DMS 273 (cell line): ENCODE measurements around the gene SBNO1.

Experiments used
- DNase-seq: peaks from one replicate; lab custom pipeline; 2025; ENCODE audit not compliant: unreplicated experiment; lab: John Stamatoyannopoulos, UW

The SBNO1 gene

DNA sequence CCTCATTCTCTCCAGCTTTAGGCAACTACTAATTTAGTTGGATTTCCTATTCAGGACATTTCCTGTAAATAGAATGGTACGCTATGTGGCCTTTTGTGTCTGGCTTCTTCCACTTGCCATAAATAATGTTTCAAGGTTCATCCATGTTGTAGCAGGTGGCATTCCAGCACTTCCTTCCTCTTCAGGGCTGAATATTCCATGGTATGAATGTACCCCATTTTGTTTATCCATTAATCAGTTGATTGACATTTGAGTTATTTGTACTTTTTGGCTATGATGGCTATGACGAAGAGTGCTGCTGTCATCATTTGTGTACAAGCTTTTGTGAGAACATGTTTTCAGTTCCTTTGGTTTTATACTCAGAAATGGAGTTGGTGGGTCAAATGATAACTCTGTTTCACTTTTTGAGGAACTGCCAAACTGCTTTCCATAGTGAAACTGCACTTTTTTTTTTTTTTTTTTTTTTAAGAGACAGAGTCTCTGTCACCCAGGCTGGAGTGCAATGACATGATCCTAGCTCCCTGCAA lies 86.5 kb downstream of the SBNO1 start:
- DNase-seq: no peak

DNA sequence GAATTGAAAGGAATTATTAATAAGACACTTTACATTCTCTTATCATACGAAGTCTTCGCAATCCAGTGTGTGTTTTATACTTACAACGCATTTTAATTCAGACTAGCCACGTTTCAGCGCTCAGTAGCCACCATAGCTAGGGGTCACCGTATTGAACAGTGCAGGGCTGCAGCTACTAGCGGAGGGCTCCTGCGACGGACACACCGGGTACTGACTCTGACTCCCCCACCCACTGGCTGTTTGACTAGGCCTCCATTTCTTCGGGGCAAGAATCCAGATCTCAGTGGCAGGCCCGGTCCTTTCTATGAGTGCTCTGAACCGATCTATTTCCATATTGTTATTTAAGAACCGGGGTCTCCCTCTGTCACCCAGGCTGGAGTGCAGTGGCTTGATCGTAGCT lies 91.5 kb downstream of the SBNO1 start:
- DNase-seq: no peak

DNA sequence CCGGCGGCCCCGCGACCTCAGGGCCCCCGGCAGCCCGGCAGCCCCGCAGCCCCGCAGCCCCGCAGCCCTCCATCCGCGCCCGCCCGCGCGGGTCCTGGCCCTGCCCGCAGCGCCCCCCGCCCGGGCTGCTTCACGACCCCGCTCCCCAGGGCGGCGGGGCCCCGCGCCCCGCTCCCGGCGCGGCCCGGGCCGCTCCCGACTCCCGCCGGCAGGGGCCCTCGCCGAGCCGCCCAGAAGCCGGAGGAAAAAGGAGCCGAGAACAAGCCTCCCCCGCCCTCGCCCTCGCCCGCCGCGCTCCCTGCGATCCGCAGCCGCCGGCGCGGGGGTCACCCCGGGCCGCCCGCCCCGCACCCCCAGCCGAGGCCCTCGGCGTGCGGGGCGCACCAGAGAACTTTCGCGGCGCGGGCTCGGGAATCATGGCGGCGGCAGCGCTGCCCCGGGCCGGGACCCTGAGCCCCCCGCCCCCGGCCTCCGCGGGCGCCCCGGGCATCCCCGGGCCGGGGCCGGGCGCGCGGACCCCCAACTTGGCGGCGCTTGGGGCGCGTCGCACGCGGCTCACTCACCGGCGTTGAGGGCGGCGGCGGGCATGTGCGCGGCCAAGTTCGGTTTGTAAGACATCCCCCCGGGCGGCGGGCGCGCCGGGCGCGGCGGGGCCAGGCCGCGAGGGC lies 93.5 kb downstream of the SBNO1 start:
- peak; percentile 82 for DNase-seq

DNA sequence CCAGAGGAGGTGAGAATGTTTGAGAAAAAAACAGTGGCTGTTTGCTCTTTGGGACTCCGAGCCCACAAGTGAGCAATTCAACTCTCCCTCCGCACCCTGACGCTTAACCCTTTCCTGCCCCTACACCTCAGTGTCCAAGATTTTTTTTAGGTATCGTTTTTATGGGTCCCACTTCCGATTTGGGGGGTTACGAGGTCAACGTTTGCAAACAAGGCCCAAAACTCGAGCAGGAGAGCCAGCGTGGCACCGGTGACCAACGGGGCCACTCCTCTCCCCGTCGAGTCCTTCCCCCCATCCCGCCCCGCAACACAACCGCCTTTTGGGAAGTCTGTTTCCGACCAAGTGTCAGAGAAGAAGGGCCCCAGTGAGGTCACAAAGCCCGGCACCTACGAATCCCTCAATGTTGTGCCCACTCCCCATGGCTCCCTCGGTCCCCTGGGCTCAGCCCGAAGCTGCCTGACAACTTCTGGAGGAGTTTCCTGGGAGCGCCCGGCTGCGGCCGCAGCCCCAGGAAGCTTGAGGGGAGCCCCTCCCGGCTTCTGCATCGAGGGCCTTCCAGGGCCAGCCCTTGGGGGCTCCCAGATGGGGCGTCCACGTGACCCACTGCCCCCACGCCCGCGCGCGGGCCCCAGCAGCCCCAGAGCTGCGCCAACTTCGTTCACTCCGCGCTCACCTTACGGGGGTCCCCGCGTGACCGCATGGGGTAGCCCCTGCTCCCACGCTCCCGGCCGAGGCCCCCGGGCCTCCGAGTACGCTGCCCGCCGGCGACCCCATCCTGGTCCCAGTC lies 94.2 kb downstream of the SBNO1 start:
- DNase-seq: peak; percentile 65

DNA sequence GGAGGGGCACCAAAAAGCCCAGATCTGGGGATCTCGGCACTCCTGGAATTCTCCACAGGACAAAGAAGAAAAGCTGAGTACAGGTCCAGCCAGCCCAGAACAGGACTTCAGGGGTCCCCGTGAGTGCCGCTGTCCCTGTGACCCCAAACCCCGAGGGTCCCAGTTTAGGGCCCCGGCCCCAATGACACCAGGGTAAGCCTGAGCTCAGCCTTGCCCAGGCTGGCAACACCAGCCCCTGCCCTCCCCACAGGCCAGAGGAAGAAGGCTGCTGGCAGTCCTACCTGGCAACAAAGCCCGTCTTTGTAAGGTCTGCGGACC lies 94.8 kb downstream of the SBNO1 start:
- DNase-seq: no peak

DNA sequence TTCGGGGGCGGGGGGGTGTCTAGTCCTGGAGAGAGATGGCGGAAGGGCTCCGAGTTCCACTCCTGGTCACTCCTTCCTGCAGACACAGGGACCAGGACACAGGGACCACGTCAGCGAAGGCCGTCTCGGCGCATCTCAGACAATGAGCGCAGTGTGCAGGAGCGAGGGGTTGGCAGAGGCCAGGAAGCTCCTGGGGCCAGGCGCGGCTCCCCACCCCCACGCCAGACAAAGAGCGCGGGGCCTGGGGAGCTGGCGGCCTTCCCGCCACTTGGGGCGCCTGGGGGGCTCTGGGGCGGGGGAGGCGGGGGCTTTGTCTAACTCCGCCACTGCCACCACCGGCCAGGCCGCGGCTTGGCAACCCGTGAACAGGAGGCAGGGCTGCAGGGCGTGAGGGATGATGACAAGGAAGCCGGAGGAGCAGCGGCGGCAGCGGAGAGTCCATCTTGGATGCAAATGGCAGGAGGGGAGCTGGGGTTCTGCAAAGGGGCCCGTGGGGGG lies 95.2 kb downstream of the SBNO1 start:
- peak; percentile 67 for DNase-seq

DNA sequence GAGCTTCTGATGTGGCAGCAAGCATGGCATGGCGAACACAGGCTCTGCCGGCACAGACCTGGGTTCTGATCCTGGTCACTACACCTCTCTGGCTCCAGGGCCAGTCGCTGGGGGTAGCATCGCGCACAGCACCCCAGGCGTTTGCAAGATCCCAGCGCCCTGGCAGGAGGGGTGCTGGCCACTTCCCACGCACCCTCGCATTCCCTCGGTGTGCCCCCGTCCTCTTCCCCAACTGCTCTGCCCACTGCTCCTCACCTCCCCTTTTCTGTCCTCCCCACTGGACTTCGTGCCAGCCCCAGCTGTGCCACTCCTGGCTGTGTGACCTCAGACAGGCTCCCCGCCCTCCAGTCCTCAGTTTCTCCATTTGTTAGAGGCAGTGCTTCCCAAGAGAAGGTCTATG lies 95.8 kb downstream of the SBNO1 start:
- no peak for DNase-seq

DNA sequence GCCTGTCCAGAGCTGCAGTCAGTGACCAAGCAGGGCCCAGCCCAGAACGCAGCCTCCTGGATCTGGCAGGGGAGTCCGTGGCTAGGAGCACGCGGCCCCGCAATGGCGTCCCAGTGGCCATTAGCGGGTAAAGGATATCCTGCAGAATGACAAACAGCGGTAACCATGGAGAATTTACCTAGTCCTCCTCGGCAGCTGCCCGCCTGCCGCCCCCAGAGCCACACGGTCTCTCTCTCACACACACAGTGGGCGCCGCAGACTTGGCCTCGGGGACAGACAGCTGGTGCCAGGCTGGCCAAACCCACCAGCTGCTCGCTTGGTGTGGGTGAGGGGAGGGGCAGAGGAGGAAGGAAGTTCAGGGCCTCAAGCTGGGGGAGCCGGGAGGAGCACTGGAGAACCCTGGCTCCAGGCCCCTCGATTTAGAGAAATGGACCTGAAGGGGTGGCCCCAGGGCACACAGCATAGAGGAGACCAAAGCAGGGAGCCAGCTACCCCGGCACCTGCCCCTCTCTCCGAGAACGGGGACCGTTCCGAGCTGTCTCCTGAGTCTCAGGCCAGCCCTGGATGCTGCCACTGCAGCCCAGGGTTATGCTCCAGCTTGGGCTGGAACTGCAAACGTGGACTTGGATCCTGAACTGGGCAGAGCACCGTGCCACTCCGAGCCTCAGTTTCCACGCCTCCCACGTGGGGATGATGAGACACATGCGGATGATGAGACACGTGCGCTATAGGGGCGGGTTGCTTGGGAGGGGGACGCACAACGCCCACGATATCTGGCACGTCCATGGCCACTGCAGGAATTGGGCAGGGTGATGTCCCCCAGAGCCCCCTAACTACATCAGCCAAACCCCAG lies 96.4 kb downstream of the SBNO1 start:
- DNase-seq: peak; percentile 94

DNA sequence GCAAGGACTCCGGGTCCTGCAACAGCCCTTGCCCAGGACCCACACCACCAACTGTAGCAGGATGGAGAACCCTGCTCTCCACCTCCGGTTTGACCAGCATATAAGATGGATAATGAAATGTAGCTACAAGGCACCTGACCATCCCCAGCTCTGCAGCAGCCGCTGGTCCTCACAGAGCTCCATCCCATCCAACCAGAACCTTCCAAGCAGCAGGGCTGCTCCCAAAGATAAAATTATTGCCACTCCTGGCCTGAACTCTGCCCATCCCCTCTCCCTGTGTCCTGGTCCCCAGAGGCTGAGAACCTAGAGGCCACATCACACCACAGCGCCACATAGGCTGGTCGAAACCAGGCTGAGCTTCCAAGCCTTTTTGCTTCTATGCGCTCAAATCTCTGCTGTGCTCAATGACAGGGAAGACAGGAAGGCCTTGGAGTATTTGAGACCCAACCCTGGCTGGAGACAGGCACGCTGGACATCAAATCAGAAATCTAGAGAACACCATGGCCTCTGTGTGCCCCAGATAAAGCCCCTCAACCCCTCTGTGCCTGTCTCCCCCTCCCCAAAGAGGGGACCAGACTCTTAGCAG lies 97.2 kb downstream of the SBNO1 start:
- DNase-seq: no peak

DNA sequence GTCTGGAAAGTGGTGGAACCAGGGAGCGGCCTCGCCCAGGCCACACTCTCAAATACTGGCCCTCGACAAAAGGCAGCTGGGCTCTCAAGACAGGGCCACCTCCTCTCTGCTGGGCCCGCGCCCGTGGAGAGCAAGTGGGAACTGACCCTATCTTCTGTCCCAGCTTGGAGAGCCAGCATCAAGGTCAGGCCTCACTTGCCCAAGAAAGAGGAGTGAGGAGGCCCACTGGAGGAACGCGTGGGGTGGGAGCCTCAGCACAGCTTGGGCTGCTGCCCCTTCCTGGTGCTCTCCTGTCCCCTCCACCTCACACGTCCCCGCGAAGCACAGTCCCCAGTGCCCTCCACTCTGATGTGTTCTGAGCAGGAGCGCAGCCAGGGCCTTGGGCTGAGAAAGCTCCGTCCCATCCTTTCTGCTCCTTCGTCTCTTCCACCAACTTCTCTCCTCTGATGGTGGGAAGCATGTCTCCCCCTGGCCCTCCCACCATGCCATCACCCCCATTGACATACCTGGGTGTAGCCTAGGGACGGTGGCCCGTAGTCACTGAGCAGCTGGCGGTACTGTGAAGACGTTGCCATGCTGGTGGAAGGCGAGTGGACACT lies 97.9 kb downstream of the SBNO1 start:
- DNase-seq: no peak

DNA sequence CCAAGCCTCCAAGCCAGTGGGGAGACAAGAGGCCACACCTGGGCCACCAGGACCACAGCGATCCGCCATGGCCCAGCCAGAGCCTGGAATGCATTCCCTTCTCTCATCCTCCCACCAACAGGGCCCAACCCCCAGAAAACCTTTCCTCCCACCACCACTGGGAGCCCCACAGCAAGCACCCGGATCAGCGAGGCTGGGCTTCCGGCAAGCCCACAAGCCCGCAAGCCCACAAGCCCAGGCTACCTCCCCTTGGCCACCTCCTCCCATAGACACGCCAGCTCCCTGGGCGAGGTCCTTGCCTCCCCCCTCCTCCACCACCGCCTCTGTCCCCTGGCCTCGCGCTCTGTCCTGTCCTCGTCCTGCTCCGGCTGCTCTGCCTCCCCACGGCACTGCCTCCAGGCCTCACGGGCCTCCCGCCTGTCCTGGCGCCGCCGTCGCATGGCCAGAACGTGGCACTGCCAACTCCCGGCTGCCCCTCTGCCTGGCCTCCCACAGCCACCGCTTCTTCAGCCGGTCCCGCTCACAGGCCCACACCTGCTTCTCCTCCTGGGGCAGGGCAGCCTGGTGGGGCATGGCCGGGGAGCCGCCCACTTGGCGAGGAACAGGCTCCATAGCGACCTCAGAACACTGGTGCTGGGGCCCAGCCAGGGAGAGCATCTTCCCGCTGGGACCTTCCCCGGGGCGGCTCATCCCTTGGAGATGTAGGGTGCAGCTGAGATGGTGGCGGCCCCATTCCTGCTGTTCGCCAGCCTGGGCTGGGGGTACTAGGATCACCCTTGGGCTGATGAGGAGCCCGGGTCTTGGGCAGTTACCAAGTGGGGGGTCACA lies 98.6 kb downstream of the SBNO1 start:
- no peak for DNase-seq

DNA sequence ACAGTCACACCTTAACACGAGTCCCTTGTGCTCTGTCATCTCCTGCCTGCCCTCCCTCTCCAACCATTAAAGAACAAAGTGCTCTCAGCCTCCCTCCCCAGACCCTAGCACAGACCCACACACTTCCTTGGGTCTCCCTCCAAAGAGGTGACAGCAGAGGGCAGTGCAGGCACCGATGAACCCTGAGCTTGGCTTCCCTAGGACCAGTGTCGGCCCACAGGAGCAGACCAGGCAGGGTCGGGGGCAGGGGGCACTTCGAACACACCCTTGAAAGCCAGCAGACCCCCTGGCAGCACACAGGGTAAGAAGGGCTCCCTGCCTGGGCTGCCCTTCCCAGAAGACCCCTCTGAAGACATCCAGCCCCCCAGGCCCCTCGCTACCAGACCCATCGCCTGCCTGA lies 100.0 kb downstream of the SBNO1 start:
- DNase-seq: no peak

DNA sequence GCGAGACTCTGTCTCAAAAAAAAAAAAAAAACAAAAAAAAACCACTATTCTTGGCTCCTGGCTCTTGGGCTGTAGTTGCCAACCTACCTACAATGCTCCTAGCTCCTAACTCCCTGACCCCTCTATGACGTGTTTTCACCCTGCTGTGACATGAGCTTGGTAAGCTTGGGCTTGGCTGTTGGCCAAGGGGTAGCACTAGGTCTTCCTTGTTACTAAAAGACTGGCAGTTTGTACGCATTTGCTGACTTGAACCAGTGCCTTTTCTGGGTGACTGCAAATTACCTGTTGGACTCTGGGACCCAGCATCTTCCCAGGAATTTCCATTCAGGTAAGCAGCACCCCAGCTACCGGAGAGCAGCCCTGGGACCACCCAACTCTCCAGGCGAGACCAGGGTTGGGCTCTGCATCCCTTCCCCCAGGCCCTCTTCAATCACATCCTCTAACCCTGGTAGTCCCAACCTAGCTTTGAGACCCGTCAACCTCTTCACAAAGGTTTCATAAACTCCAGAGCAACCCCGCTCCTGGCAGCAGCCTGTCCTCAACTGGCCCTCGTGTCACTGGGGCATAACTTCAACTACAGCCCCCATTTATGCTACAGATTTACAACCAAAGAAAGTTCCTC lies 101.3 kb downstream of the SBNO1 start:
- DNase-seq: peak; percentile 19

DNA sequence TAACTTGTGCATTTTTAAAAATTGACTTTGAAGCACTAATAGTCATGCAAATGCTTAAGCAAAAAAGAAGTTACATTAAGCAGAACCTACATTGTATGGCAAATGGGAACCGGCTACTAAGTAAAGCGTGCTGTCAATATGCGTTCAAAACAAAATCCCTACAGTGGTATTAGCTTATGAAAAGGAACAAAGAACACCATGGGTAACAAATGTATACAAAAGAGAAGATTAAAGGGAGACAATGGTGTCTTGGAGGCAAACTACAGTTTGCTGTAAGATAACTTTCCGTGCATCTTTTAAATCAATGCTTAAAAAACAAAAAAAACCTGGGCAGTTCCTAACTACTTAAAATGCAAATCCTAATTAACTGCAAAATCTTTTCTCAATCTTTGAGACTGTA lies 103.5 kb downstream of the SBNO1 start:
- no peak for DNase-seq

DNA sequence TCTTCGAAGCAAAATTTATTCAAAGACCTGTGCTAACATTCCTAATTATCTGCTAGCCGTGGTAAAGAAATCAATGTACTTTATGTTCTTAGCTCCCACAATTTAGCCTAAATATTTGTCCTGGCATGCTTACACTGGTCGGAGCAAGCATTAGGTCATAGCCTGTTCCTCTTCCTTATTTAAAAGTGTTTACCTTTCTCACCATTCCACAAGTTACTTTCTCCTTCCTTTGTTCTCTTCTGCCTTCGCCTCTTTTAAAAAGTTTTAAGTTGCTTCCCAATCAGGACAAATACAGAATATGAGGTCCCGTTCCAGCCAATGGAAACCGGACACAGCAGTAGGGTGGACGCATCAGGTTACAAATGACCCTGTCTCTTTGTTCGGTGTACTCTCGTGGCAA lies 104.6 kb downstream of the SBNO1 start:
- DNase-seq: no peak

DNA sequence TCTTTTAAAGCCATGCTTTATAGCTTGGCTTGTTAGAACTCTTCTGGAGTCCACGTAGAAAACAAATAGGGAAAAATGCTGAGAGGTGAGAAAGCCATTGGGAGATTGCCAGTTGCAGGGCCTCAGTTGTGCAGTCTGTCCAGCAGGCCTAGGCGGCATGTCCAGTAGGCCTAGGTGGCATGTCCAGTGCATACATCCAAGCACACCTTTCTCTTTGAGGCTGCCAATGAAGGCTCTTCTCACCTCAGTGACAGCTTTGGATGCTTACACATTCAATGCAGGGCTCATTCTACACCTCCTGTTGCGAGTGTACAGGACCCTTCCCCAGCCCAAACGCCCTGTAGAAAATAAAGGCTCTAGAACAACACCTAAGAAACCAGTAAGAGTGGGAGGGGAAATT lies 106.1 kb downstream of the SBNO1 start:
- DNase-seq: no peak

DNA sequence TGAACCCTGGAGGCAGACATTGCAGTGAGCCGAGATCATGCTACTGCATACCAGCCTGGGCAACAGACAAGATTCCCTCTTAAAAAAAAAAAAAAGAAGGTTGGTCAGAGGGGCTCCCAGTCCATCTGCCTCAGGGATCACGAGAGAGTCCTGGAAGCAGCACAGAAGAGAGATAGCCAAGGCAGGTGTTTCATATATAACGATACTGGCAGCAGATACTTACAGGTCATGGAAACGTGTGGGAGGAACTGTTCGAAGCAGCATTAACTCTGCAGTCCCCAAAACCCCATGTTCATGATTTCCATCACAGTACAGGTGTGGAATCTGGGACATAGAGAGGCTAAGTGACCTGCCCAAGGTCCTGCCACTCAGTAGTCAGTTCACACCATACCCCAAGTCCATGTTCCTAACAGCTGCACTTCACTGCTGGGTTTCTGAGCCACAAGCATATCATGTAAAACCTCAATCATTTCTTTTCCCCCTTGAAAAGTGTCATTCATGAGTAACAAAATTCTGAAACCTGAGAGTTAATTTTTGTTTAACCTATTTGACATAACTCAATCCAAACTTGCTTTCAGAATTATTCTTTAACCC lies 109.7 kb downstream of the SBNO1 start:
- no peak for DNase-seq

DNA sequence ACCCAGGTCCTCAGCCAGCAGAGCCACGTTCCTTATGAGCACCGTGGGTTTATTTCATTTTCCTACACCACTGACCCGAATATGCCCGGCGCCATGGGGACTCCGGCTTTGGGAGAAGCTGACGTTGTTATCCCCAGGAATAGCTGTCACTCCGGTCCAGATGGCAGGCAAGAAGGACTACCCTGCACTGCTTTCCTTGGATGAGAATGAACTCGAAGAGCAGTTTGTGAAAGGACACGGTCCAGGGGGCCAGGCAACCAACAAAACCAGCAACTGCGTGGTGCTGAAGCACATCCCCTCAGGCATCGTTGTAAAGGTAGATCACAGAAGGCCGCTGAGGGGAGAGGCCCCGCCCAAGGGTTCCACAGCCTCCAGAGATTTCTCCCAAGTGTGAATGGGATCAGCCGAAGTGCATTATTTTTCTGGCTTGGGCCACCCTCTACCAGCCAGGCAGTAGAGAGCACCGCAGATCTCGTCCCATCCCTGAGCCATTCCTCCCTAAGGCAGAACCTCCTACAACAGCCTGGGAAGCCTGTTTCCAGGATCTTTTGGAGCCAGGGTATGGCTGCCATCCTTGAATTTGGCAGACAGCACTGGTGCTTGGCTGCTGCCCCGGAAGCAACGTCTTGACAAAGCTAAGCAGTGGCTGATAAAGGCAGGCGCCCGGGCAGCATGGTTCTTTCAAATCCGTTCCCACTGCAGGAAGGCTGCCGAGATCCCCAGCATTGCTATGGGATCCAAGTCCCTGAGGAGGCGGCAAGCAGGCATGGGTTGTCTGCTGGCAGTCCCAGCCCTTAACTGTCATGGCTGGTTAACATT lies 110.8 kb downstream of the SBNO1 start:
- peak; percentile 73 for DNase-seq
